HFF-Myc (cell line): ENCODE data around the gene UBE2E3.

Source experiments
- DNase-seq: peaks from one replicate; pipeline ENCODE4 v3.0.0-alpha.2; 2011; ENCODE audit warnings: low read depth; ENCODE audit errors: extremely low read depth
- H3K4me3 ChIP-seq: replicated peaks from 2 replicates; pipeline ENCODE4 v1.5.1; 2011; ENCODE audit warnings: low read depth, mild to moderate bottlenecking, control low read depth, low read length
- TF ChIP-seq, protein P1 (sequence below): IDR thresholded peaks from 2 replicates; pipeline ENCODE4 v1.5.1; 2012; ENCODE audit warnings: mild to moderate bottlenecking, low read depth, low read length, control low read depth; ENCODE audit errors: missing control alignments

Gene UBE2E3

DNA sequence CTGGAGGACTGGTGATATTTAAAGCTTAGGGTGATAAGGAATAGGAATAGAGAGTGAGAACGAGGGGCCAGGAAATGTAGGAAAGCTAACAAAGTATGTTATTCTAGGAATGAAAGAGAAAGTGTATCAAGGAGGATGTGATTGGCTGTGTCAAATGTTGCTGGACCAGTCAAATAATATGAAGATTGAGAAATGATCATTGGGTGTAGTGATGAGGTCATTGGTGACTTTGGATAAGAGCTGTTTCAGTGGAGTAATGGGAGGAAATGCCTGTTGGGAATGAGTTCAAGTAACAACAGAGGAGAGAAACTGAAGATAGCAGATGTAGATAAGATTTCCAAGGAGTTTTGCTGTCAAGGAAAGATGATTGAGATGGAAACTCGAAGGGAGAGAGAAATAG, 74.4 kb downstream of the UBE2E3 start:
- no peak overlapping the region for H3K4me3 ChIP-seq
- TF ChIP-seq, protein P1, sequence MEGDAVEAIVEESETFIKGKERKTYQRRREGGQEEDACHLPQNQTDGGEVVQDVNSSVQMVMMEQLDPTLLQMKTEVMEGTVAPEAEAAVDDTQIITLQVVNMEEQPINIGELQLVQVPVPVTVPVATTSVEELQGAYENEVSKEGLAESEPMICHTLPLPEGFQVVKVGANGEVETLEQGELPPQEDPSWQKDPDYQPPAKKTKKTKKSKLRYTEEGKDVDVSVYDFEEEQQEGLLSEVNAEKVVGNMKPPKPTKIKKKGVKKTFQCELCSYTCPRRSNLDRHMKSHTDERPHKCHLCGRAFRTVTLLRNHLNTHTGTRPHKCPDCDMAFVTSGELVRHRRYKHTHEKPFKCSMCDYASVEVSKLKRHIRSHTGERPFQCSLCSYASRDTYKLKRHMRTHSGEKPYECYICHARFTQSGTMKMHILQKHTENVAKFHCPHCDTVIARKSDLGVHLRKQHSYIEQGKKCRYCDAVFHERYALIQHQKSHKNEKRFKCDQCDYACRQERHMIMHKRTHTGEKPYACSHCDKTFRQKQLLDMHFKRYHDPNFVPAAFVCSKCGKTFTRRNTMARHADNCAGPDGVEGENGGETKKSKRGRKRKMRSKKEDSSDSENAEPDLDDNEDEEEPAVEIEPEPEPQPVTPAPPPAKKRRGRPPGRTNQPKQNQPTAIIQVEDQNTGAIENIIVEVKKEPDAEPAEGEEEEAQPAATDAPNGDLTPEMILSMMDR: no peak
- no peak for DNase-seq

DNA sequence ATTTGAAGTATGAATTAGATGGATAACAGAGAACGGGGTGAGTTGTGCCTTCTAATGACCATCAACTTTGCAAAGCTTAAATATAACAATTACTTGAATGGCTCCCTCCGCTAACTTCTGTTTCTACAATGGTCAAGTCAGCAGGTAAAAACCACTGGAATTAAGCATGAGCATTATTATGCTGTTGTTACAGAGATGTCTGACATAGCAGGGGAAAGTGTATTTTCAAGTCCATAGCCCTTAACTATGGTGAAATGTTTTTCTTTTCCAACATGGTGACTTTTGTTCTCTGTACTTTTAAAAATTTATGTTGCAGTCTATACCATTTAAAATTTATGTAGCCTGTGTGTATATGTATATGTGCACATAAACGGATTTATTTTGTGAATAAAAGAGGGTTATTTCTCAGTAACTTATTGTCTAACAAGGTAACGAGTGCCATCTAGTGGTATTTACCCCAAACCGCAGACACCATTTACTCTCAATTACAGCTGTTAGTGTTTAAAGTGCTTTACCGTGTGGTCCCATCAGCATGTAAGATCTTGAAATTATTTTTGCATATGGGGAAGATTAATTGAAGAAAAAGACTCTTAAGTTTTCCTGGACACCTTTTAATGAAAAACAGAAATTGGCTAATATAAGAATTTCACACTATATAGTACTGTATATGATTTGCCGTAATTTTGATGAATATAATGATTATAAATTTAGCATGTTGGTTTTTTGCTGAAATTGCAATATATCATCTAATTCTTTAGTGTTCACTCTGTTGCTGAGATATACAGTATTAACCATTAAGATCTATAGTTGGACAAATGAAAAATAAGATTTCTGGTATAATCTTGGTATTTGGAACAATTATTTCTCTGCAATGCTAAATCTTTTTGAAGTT, 78.2 kb downstream of the UBE2E3 start:
- DNase-seq: no peak
- TF ChIP-seq, protein P1: peak; percentile 44
- H3K4me3 ChIP-seq: no peak overlapping the region

DNA sequence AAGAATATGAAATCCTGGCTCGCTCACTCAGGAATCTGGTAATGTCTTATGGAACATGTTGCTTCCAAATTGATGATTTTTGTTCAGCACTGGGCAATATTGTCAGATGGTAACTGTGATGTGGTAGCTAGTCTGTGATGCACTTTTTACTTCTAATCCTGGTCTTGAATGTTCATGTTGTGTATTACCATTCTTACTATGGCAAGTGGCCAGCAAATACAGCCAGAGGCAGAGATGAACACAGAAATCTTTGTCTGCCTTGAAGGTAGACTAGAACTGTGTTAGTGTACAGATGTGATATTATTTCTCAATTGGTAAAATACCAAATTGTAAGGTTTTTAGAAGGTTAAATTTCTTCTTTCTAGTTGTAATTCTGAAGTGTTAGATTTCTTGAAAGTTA, 83.3 kb downstream of the UBE2E3 start:
- no peak overlapping the region for H3K4me3 ChIP-seq
- no peak for DNase-seq
- TF ChIP-seq, protein P1: no peak

DNA sequence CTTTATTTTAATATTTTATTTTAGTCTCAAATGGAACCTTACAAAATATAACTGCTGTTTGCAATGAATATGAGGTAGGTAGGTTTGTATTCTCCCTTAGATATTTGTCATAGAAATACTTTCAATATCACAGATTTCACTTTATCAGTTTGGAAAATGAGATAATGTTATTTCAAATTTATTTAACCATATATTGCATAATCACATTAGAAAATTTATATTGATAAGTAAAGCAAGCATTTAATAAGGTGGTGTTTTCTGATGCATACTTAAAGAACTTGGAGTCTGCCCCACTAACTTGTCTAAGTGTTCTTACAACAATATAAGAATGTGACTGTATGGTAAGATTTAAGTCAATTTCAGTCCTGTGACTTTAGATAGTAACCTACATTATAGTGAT, 85.1 kb downstream of the UBE2E3 start:
- no peak for DNase-seq
- TF ChIP-seq, protein P1: no peak
- H3K4me3 ChIP-seq: no peak overlapping the region

DNA sequence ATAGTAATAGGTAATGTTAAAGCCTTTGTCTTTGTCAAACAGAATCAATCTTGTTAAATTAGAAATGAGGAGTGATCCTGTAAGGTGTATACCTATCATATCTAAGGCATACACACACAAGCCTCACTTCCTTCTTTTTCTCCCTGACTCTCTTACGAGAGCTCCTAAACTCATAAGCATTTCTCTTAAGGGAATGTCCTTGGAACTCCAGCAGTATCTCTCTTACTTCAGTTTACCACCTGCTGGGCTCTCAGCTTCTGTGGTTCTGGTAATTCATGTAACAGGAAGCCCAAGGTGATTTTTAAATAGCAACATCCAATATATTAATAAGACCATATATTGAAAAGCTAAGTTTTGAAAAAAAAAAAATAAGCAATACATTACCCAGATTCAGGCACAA, 85.9 kb downstream of the UBE2E3 start:
- TF ChIP-seq, protein P1: no peak
- no peak overlapping the region for H3K4me3 ChIP-seq
- DNase-seq: no peak

DNA sequence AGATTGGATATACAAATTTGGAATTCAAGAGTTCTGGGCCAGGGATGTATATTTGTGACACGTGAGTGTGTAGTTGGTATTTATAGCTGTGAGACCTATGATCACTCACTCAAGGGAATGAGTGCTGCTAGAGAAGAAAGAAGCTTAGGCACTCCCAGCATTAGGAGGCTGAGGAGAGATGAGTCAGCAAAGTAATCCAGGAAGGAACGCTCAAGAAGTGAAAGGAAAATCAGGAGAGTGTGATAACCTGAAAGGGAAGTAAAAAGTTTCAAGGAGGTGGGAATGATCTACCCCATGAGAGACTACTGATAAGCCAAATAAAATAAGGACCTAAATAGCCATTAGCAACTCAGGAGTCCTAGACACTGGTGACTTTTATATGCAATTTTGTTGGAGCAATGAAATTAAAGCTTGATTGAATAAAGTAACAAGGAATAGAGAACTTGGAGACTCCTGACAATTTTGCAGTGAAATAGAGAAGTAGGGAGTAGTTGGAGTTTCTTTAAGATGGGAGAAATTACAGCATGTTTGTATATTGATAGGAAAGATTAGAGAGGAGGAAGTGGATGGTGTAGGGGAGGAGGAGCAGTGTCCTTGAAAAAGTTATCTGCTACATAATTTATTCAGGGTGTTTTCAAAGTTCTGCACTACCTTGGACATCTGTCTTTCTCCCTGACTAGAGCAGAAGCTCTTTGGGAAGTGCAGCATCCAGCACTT, 89.9 kb downstream of the UBE2E3 start:
- H3K4me3 ChIP-seq: no peak overlapping the region
- TF ChIP-seq, protein P1: no peak
- no peak for DNase-seq
